Activated gamma-delta T cell (primary cell): Measurements from ENCODE around the gene SLC23A2.
"Not testable (repeated sequence)": the region's sequence is repeated elsewhere in the genome, so short reads cannot be mapped to it uniquely, and the experiment has no call there.

Experiments used
- DNase-seq: peaks from one replicate; lab custom pipeline; 2025; lab: John Stamatoyannopoulos, UW

Gene SLC23A2

GRCh38 chr20:4902788-4903187 lies 98.5 kb downstream of the SLC23A2 start:
- no peak for DNase-seq

GRCh38 chr20:4901031-4901818 lies 100.1 kb downstream of the SLC23A2 start:
- DNase-seq: no peak

GRCh38 chr20:4898282-4899244 lies 102.7 kb downstream of the SLC23A2 start:
- DNase-seq: no peak

GRCh38 chr20:4897600-4897999 lies 103.7 kb downstream of the SLC23A2 start:
- DNase-seq: no peak

- DNase-seq: no peak
Observed at GRCh38 chr20:4896971-4897497, 104.3 kb downstream of the SLC23A2 start.

- DNase-seq: no peak
Observed at GRCh38 chr20:4896119-4896702, 105.1 kb downstream of the SLC23A2 start.

GRCh38 chr20:4894981-4895381 lies 106.3 kb downstream of the SLC23A2 start:
- DNase-seq: no peak

- no peak for DNase-seq
Observed at GRCh38 chr20:4894409-4894808, 106.9 kb downstream of the SLC23A2 start.

- DNase-seq: no peak
Observed at GRCh38 chr20:4893709-4894108, 107.6 kb downstream of the SLC23A2 start.

- no peak for DNase-seq
Observed at GRCh38 chr20:4891997-4892396, 109.3 kb downstream of the SLC23A2 start.

GRCh38 chr20:4891190-4891763 lies 110.0 kb downstream of the SLC23A2 start:
- no peak for DNase-seq

GRCh38 chr20:4889446-4889845 lies 111.9 kb downstream of the SLC23A2 start:
- DNase-seq: no peak

GRCh38 chr20:4887586-4887985 lies 113.7 kb downstream of the SLC23A2 start:
- no peak for DNase-seq

- DNase-seq: no peak
Observed at GRCh38 chr20:4886771-4887527, 114.4 kb downstream of the SLC23A2 start.

- DNase-seq: no peak
Observed at GRCh38 chr20:4885877-4886276, 115.4 kb downstream of the SLC23A2 start.

GRCh38 chr20:4883546-4883945 lies 117.8 kb downstream of the SLC23A2 start:
- no peak for DNase-seq

- no peak for DNase-seq
Observed at GRCh38 chr20:4883051-4883450, 118.3 kb downstream of the SLC23A2 start.

GRCh38 chr20:4881006-4881730 lies 120.1 kb downstream of the SLC23A2 start:
- DNase-seq: no peak

GRCh38 chr20:4880051-4880450 lies 121.3 kb downstream of the SLC23A2 start:
- no peak for DNase-seq

GRCh38 chr20:4878099-4878498 lies 123.2 kb downstream of the SLC23A2 start:
- DNase-seq: not testable (repeated sequence)
